A549 (cell line): ENCODE data around the gene UHMK1. TPM values are rescaled to one million over a fixed set of nuclear protein-coding genes. Genes with fewer than 3 reads are reported as not detected.

Experiments used
- ATAC-seq, 2 experiments: fragments of 200-7000 bp in 1 of 2; fragments of >200 bp in 1 of 2; cut with Nextera tagmentation in 1 of 2; cut with Tn5 transposase in 1 of 2; 3 replicates each; pipeline versions ENCODE4 v1.8.0 to v1.9.1; 2018 to 2020; ENCODE audit warnings: mild to moderate bottlenecking in 1 of 2, moderate library complexity in 1 of 2
- CTCF ChIA-PET: fragments of 300-600 bp; sonication (Branson Sonifier 250); formaldehyde crosslinking; extraction: SDS; loops from one replicate; lab custom pipeline; 2021; ENCODE audit warnings: antibody characterized with exemption, inconsistent platforms; lab: Yijun Ruan, JAX
- POLR2A ChIA-PET: fragments of 350-600 bp; formaldehyde crosslinking; extraction: SDS; loops from one replicate; lab custom pipeline; 2021; ENCODE audit warnings: antibody characterized with exemption, inconsistent platforms; lab: Yijun Ruan, JAX
- DNase-seq, 2 experiments: peaks; one replicate each; pipeline versions ENCODE4 v3.0.0 to v3.0.0-alpha.2; 2011 to 2016; ENCODE audit warnings: low read depth in 1 of 2, low spot score in 1 of 2
- FAIRE-seq: peaks from 2 replicates; lab custom pipeline; 2011; peaks lifted over from hg19 to GRCh38; lab: Jason Lieb, UNC
- H3K27ac ChIP-seq, 2 experiments: fragments of >200 bp; sonication (Bioruptor Twin); formaldehyde crosslinking; 3 replicates each; pipeline ENCODE4 v1.5.1; 2016 to 2017
- H3K4me1 ChIP-seq: fragments of >200 bp; sonication (Bioruptor Twin); formaldehyde crosslinking; 3 replicates; pipeline ENCODE4 v1.6.1; 2016
- H3K4me2 ChIP-seq: fragments of >200 bp; sonication (Bioruptor Twin); formaldehyde crosslinking; 3 replicates; pipeline ENCODE4 v1.6.1; 2016
- H3K4me3 ChIP-seq: fragments of >200 bp; sonication (Bioruptor Twin); formaldehyde crosslinking; 3 replicates; pipeline ENCODE4 v1.5.1; 2016
- H3K9me3 ChIP-seq: fragments of >200 bp; sonication (Bioruptor Twin); formaldehyde crosslinking; 3 replicates; pipeline ENCODE4 v1.6.1; 2016
- CHD2 ChIP-seq: fragments of 150-350 bp; IDR thresholded peaks from 2 replicates; pipeline ENCODE4 v1.6.1; 2014; ENCODE audit warnings: low read length; ENCODE audit not compliant: partially characterized antibody
- EHMT2 ChIP-seq: fragments of 200-600 bp; sonication (generic); IDR thresholded peaks from 2 replicates; pipeline ENCODE4 v1.6.1; 2016; ENCODE audit warnings: antibody characterized with exemption, low read depth, mild to moderate bottlenecking, moderate library complexity
- ELK1 ChIP-seq: fragments of 150-350 bp; IDR thresholded peaks from 2 replicates; pipeline ENCODE4 v1.6.1; 2014; ENCODE audit warnings: low read depth, mild to moderate bottlenecking, low read length
- EP300 ChIP-seq, 2 experiments: fragments of >200 bp; sonication (Bioruptor Twin); formaldehyde crosslinking; IDR thresholded peaks; 2 replicates in 1 of 2; 3 replicates in 1 of 2; pipeline ENCODE4 v1.6.1; 2016 to 2017
- ESRRA ChIP-seq: fragments of 150-350 bp; IDR thresholded peaks from 2 replicates; pipeline ENCODE4 v1.6.1; 2014; ENCODE audit warnings: mild to moderate bottlenecking, low read length, borderline replicate concordance
- FOSB ChIP-seq: fragments of 250-450 bp; sonication (Bioruptor Pico); IDR thresholded peaks from 2 replicates; pipeline ENCODE4 v1.5.0; 2020; ENCODE audit warnings: mild to moderate bottlenecking, moderate library complexity
- FOSL2 ChIP-seq, 2 experiments: fragments of 450-650 bp in 1 of 2; fragments of >200 bp in 1 of 2; sonication (Bioruptor Twin) in 1 of 2; formaldehyde crosslinking; IDR thresholded peaks; 2 replicates each; pipeline versions ENCODE4 v1.5.0 to v1.6.1; 2016 to 2020; ENCODE audit warnings: mild to moderate bottlenecking in 1 of 2, moderate library complexity in 1 of 2
- GATA3 ChIP-seq: IDR thresholded peaks from 2 replicates; pipeline ENCODE4 v1.6.1; 2012; ENCODE audit warnings: borderline replicate concordance
- HES2 ChIP-seq: fragments of >200 bp; sonication (Bioruptor Twin); formaldehyde crosslinking; IDR thresholded peaks from 2 replicates; pipeline ENCODE4 v1.6.1; 2016
- HMGXB4 ChIP-seq: fragments of 250-450 bp; sonication (Bioruptor Pico); IDR thresholded peaks from 2 replicates; pipeline ENCODE4 v1.5.0; 2021; ENCODE audit warnings: mild to moderate bottlenecking, moderate library complexity, borderline replicate concordance
- HOXB5 ChIP-seq: fragments of 250-450 bp; sonication (Bioruptor Pico); IDR thresholded peaks from 2 replicates; pipeline ENCODE4 v1.5.0; 2020; ENCODE audit warnings: mild to moderate bottlenecking, moderate library complexity
- MAFK ChIP-seq: fragments of 450-650 bp; IDR thresholded peaks from 2 replicates; pipeline ENCODE4 v1.6.1; 2014; ENCODE audit not compliant: partially characterized antibody
- MAZ ChIP-seq: fragments of 150-350 bp; IDR thresholded peaks from 2 replicates; pipeline ENCODE4 v1.6.1; 2014; ENCODE audit warnings: antibody characterized with exemption, low read depth, low read length, borderline replicate concordance
- NFE2L2 ChIP-seq: fragments of 150-350 bp; conservative IDR thresholded peaks from 2 replicates; pipeline ENCODE4 v1.6.1; 2014; ENCODE audit warnings: low read length
- NPAS2 ChIP-seq: fragments of 250-450 bp; sonication (Bioruptor Pico); IDR thresholded peaks from 2 replicates; pipeline ENCODE4 v1.8.0; 2022; ENCODE audit warnings: mild to moderate bottlenecking, moderate library complexity, borderline replicate concordance
- NR3C1 ChIP-seq: fragments of >200 bp; sonication (Bioruptor Twin); formaldehyde crosslinking; IDR thresholded peaks from 3 replicates; pipeline ENCODE4 v1.6.1; 2017
- PBX3 ChIP-seq: IDR thresholded peaks from 2 replicates; pipeline ENCODE4 v1.6.1; 2012
- POLR2AphosphoS2 ChIP-seq: conservative IDR thresholded peaks from 2 replicates; pipeline ENCODE4 v1.6.1; 2012; ENCODE audit warnings: low read length, improper control_type of control experiment, inconsistent platforms
- RARB ChIP-seq: fragments of 250-450 bp; sonication (Bioruptor Pico); IDR thresholded peaks from 2 replicates; pipeline ENCODE4 v1.8.0; 2021; ENCODE audit warnings: mild to moderate bottlenecking, moderate library complexity
- SREBF2 ChIP-seq: fragments of 450-650 bp; IDR thresholded peaks from 2 replicates; pipeline ENCODE4 v1.6.1; 2014; ENCODE audit warnings: mild to moderate bottlenecking, moderate library complexity
- TP53 ChIP-seq: fragments of 250-450 bp; sonication (Bioruptor Pico); IDR thresholded peaks from 2 replicates; pipeline ENCODE4 v1.5.0; 2021; ENCODE audit warnings: mild to moderate bottlenecking, moderate library complexity
- ZNF302 ChIP-seq: fragments of 250-450 bp; sonication (Bioruptor Pico); IDR thresholded peaks from 2 replicates; pipeline ENCODE4 v1.9.0; 2021; ENCODE audit warnings: inconsistent platforms, mild to moderate bottlenecking, moderate library complexity
- WGBS: methylation state at CpG from one replicate; pipeline ENCODE4 v1.1.6; 2017; ENCODE audit errors: missing lambda C conversion rate; 5-methylcytosine and 5-hydroxymethylcytosine counted together
- polyA plus RNA-seq, 4 experiments: library from polyadenylated mRNA; depleted of rRNA in 3 of 4; stranded (reverse); fragments of >200 nt; fragmentation: RNase III in 1 of 4; extraction: RNeasy Plus Mini Kit Qiagen cat#74134 plus additional on column Dnase treatment in 1 of 4; gene quantifications; 2 replicates in 3 of 4; 3 replicates in 1 of 4; pipeline ENCODE4 v1.2.3, GENCODE V29; 2011 to 2017

Gene UHMK1
- polyA plus RNA-seq, 2 of the 4 experiments (the other 2 are of a cell fraction), result 21.0 to 42.2 TPM

GRCh38 chr1:162549001-162549400, 51.4 kb downstream of the UHMK1 start:
- no peak for TF ChIP-seq NR3C1
- no peak for TF ChIP-seq HOXB5 (CRISPR knock-in tag)
- no peak for TF ChIP-seq HES2
- no peak for TF ChIP-seq ESRRA
- TF ChIP-seq PBX3, result no peak
- TF ChIP-seq MAZ, result no peak
- TF ChIP-seq TP53, result no peak
- no peak for TF ChIP-seq HMGXB4 (CRISPR knock-in tag)
- TF ChIP-seq NFE2L2, result no peak
- ATAC-seq (no peak), DNase-seq (no peak), FAIRE-seq (no peak)
- CTCF ChIA-PET, result interaction anchor here (0.7 kb wide), 1 partner anchor 19 kb away, joined by 3 read pairs; no protein-coding TSS in a partner anchor
- H3K4me1 ChIP-seq, result no peaks in the 10 kb centered on the region
- POLR2A ChIA-PET, result no interaction called here
- no peak overlapping the region for H3K4me3 ChIP-seq
- H3K4me2 ChIP-seq, result no peak overlapping the region
- no peaks in the 10 kb centered on the region for H3K9me3 ChIP-seq
- 63% methylated on average over 2 of the region's 2 CpGs for WGBS
- H3K27ac ChIP-seq, result no peak overlapping the region

GRCh38 chr1:162550925-162551324, 53.3 kb downstream of the UHMK1 start:
- CTCF ChIA-PET, result no interaction called here
- no peaks in the 10 kb centered on the region for H3K9me3 ChIP-seq
- FAIRE-seq, result no peak
- DNase-seq, result no peak
- POLR2A ChIA-PET, result no interaction called here
- H3K27ac ChIP-seq, result no peak overlapping the region
- H3K4me2 ChIP-seq, result no peak overlapping the region
- H3K4me3 ChIP-seq, result no peak overlapping the region
- no peak for TF ChIP-seq FOSL2 (IDR thresholded peaks at IDR 0.05)
- no peak for TF ChIP-seq FOSL2 (CRISPR knock-in tag; IDR thresholded peaks at IDR 0.05)
- TF ChIP-seq FOSB, result no peak
- TF ChIP-seq HOXB5 (CRISPR knock-in tag), result no peak
- no peak for TF ChIP-seq ELK1
- TF ChIP-seq NPAS2, result no peak
- TF ChIP-seq EP300 (IDR thresholded peaks at IDR 0.05), result no peak
- TF ChIP-seq MAFK, result no peak
- no peak for TF ChIP-seq ZNF302 (CRISPR knock-in tag)
- TF ChIP-seq MAZ, result no peak
- TF ChIP-seq EHMT2, result no peak
- no peak for TF ChIP-seq GATA3
- WGBS, result 88% methylated on average over 1 of the region's 1 CpG
- no peak for ATAC-seq
- no peaks in the 10 kb centered on the region for H3K4me1 ChIP-seq

- Histone ChIP-seq H3K4me1 (no peaks in the 10 kb centered on the region), H3K4me2 (no peak overlapping the region), H3K4me3 (no peak overlapping the region), H3K27ac (no peak overlapping the region), H3K9me3 (no peaks in the 10 kb centered on the region)
- DNase-seq (no peak), ATAC-seq (no peak), FAIRE-seq (no peak)
- ChIA-PET CTCF (interaction anchor here (0.7 kb wide), 1 partner anchor 24 kb away, joined by 4 read pairs; no protein-coding TSS in a partner anchor), POLR2A (no interaction called here)
- 83% methylated on average over 7 of the region's 7 CpGs for WGBS
- TF ChIP-seq SREBF2, result no peak
- TF ChIP-seq POLR2AphosphoS2, result no peak
- no peak for TF ChIP-seq CHD2
- TF ChIP-seq FOSL2 (IDR thresholded peaks at IDR 0.05), result no peak
- TF ChIP-seq FOSL2 (CRISPR knock-in tag; IDR thresholded peaks at IDR 0.05), result no peak
- no peak for TF ChIP-seq RARB (CRISPR knock-in tag)
These were observed 54.5 kb downstream of the UHMK1 start for GRCh38 chr1:162551969-162552683.
